ENCODE measurements around the gene TRIM24. TPM values are rescaled to one million over a fixed set of nuclear protein-coding genes. Genes with fewer than 3 reads are reported as not detected.

Gene TRIM24
- polyA plus RNA-seq, 3 donors: 3.5 to 8.9 (median 6.0) TPM

GRCh38 chr7:138545123-138545522 is 85.1 kb downstream of the TRIM24 start:
- peak overlapping the region in 3 of 7 donors; percentile 3 to 47 (median 36) for H3K27ac Mint-ChIP-seq
- Histone ChIP-seq H3K27me3 (ENCODE audit: control insufficient read depth in 2 of 2, insufficient read depth in 2 of 2, low read length in 2 of 2) (no peaks in the 10 kb centered on the region), H4K20me1 (ENCODE audit: insufficient read depth, low read length) (no peaks in the 10 kb centered on the region), H3K4me2 (replicated peaks; ENCODE audit: extremely low read depth, low read length, poor library complexity, severe bottlenecking) (no peak overlapping the region), H3K36me3 (replicated peaks in 1 of 2; ENCODE audit: control insufficient read depth in 1 of 2, insufficient read depth in 2 of 2, low read length in 2 of 2) (peaks cover 45 to 95% of the 10 kb centered on the region in 2 donors), H3K4me1 (ENCODE audit: control insufficient read depth in 1 of 2, insufficient read depth in 2 of 2, low read length in 2 of 2) (no peaks in the 10 kb centered on the region), H3K79me2 (ENCODE audit: insufficient read depth, low read length) (peaks cover 12% of the 10 kb centered on the region), H3K9ac (ENCODE audit: insufficient read depth, low read length, poor library complexity, severe bottlenecking) (no peak overlapping the region), H3K4me3 (replicated peaks in 1 of 3; ENCODE audit: low read depth in 2 of 3, low read length in 3 of 3) (no peak overlapping the region), H3K9me3 (replicated peaks in 1 of 2; ENCODE audit: control insufficient read depth in 1 of 2, insufficient read depth in 1 of 2, low read length in 2 of 2) (peaks cover 0 to 6% of the 10 kb centered on the region in 2 donors), H3K27ac (ENCODE audit: low read depth in 1 of 2, low read length in 2 of 2) (peak overlapping the region in 1 of 2 donors; percentile 34), H2AFZ (ENCODE audit: insufficient read depth, low read depth, low read length, poor library complexity, severe bottlenecking) (no peak overlapping the region)
- peaks cover 3 to 32% (median 9%) of the 10 kb centered on the region in 7 donors for H3K9me3 Mint-ChIP-seq
- no peaks in the 10 kb centered on the region for H3K27me3 Mint-ChIP-seq (ENCODE audit: low read depth in 3 of 3)
- 98% methylated on average over 4 of the region's 6 CpGs for WGBS (ENCODE audit: insufficient coverage)
- H3K4me3 Mint-ChIP-seq: no peak overlapping the region
- DNase-seq: no peak
- no peak for TF ChIP-seq CTCF (IDR thresholded peaks at IDR 0.05)
- intact Hi-C loops (cut with micrococcal nuclease): no loop called here
- H3K4me1 Mint-ChIP-seq: no peaks in the 10 kb centered on the region
- peaks cover 77 to 84% of the 10 kb centered on the region in 2 donors for H3K36me3 Mint-ChIP-seq

- 100% methylated on average over 5 of the region's 5 CpGs for WGBS (ENCODE audit: insufficient coverage)
These were observed 86.1 kb downstream of the TRIM24 start for GRCh38 chr7:138546064-138546619.

More at GRCh38 chr7:138546064-138546619, 86.1 kb downstream of the TRIM24 start:
- H3K79me2 ChIP-seq (ENCODE audit: insufficient read depth, low read length): peaks cover 12% of the 10 kb centered on the region
- no peak overlapping the region for H3K4me2 ChIP-seq (replicated peaks; ENCODE audit: extremely low read depth, low read length, poor library complexity, severe bottlenecking)
- no peaks in the 10 kb centered on the region for H3K4me1 ChIP-seq (ENCODE audit: control insufficient read depth in 1 of 2, insufficient read depth in 2 of 2, low read length in 2 of 2)
- Mint-ChIP-seq H3K4me1 (no peaks in the 10 kb centered on the region), H3K4me3 (no peak overlapping the region), H3K9me3 (peaks cover 5 to 28% (median 12%) of the 10 kb centered on the region in 7 donors), H3K36me3 (peaks cover 79 to 83% of the 10 kb centered on the region in 2 donors), H3K27ac (no peak overlapping the region), H3K27me3 (ENCODE audit: low read depth in 3 of 3) (no peaks in the 10 kb centered on the region)
- no peaks in the 10 kb centered on the region for H4K20me1 ChIP-seq (ENCODE audit: insufficient read depth, low read length)
- no peak for DNase-seq
- TF ChIP-seq CTCF (IDR thresholded peaks at IDR 0.05): no peak
- peaks cover 0 to 9% of the 10 kb centered on the region in 2 donors for H3K9me3 ChIP-seq (replicated peaks in 1 of 2; ENCODE audit: control insufficient read depth in 1 of 2, insufficient read depth in 1 of 2, low read length in 2 of 2)
- intact Hi-C loops (cut with micrococcal nuclease): no loop called here
- no peak overlapping the region for H3K9ac ChIP-seq (ENCODE audit: insufficient read depth, low read length, poor library complexity, severe bottlenecking)
- H3K27ac ChIP-seq (ENCODE audit: low read depth in 1 of 2, low read length in 2 of 2): no peak overlapping the region
- peaks cover 43 to 95% of the 10 kb centered on the region in 2 donors for H3K36me3 ChIP-seq (replicated peaks in 1 of 2; ENCODE audit: control insufficient read depth in 1 of 2, insufficient read depth in 2 of 2, low read length in 2 of 2)
- no peaks in the 10 kb centered on the region for H3K27me3 ChIP-seq (ENCODE audit: control insufficient read depth in 2 of 2, insufficient read depth in 2 of 2, low read length in 2 of 2)
- no peak overlapping the region for H3K4me3 ChIP-seq (replicated peaks in 1 of 3; ENCODE audit: low read depth in 2 of 3, low read length in 3 of 3)
- no peak overlapping the region for H2AFZ ChIP-seq (ENCODE audit: insufficient read depth, low read depth, low read length, poor library complexity, severe bottlenecking)

Data from CD14-positive monocyte (primary cell).